Spleen (tissue), 13 donors: ENCODE data around the gene NLRP2B. TPM values are rescaled to one million over a fixed set of nuclear protein-coding genes. Genes with fewer than 3 reads are reported as not detected.
"Not testable (repeated sequence)": the region's sequence is repeated elsewhere in the genome, so short reads cannot be mapped to it uniquely, and the experiment has no call there.

Experiments used
- DNase-seq: peaks from one replicate; pipeline ENCODE4 v3.0.0-alpha.2; 2020
- H3K27ac ChIP-seq, 8 donors: fragments of 200-600 bp; sonication (generic) in 7 of 8; 1 replicate in 4 of 8; 2 replicates in 4 of 8; pipeline versions ENCODE4 v1.5.0 to v1.8.0; 2016 to 2021; ENCODE audit warnings: inconsistent platforms in 4 of 8, mild to moderate bottlenecking in 4 of 8, moderate library complexity in 1 of 8
- H3K27me3 ChIP-seq, 7 donors: fragments of 200-600 bp; sonication (generic) in 6 of 7; replicated peaks in 1 of 7; 1 replicate in 4 of 7; 2 replicates in 3 of 7; pipeline versions ENCODE4 v1.5.0 to v1.8.0; 2016 to 2021; ENCODE audit warnings: inconsistent platforms in 3 of 7, mild to moderate bottlenecking in 1 of 7
- H3K36me3 ChIP-seq, 6 donors: fragments of 200-600 bp; sonication (generic) in 5 of 6; 1 replicate in 4 of 6; 2 replicates in 2 of 6; pipeline versions ENCODE4 v1.5.0 to v1.8.0; 2016 to 2021; ENCODE audit warnings: inconsistent platforms in 2 of 6
- H3K4me1 ChIP-seq, 6 donors: fragments of 200-600 bp; sonication (generic) in 5 of 6; 1 replicate in 3 of 6; 2 replicates in 3 of 6; pipeline versions ENCODE4 v1.5.0 to v1.8.0; 2016 to 2021; ENCODE audit warnings: inconsistent platforms in 3 of 6
- H3K4me3 ChIP-seq, 8 donors: fragments of 200-600 bp; sonication (generic) in 7 of 8; 1 replicate in 4 of 8; 2 replicates in 4 of 8; pipeline versions ENCODE4 v1.5.0 to v1.8.0; 2016 to 2021; ENCODE audit warnings: inconsistent platforms in 4 of 8, mild to moderate bottlenecking in 4 of 8, moderate library complexity in 2 of 8
- H3K9me3 ChIP-seq, 8 donors: fragments of 200-600 bp; sonication (generic) in 7 of 8; 1 replicate in 4 of 8; 2 replicates in 4 of 8; pipeline versions ENCODE4 v1.5.0 to v1.8.0; 2016 to 2021; ENCODE audit warnings: inconsistent platforms in 4 of 8
- CTCF ChIP-seq, 11 experiments: fragments of 200-600 bp in 7 of 11; fragments of 450-650 bp in 4 of 11; sonication (generic) in 4 of 11; IDR thresholded peaks in 8 of 11; conservative IDR thresholded peaks in 3 of 11; 1 replicate in 7 of 11; 2 replicates in 4 of 11; pipeline versions ENCODE4 v1.4.0 to v1.8.0; 2016 to 2021; ENCODE audit warnings: antibody characterized with exemption in 11 of 11, inconsistent platforms in 4 of 11, mild to moderate bottlenecking in 1 of 11
- POLR2A ChIP-seq, 3 donors: fragments of 450-650 bp; IDR thresholded peaks; one replicate each; pipeline ENCODE4 v1.5.1; 2017; ENCODE audit warnings: antibody characterized with exemption in 3 of 3, mild to moderate bottlenecking in 1 of 3
- POLR2AphosphoS5 ChIP-seq, 3 donors: sonication (generic); formaldehyde crosslinking; IDR thresholded peaks; one replicate each; pipeline ENCODE4 v1.5.1; 2017; ENCODE audit warnings: antibody characterized with exemption in 3 of 3
- WGBS, 5 donors: extraction: QIAGEN DNeasy Blood & Tissue Kit in 3 of 5; methylation state at CpG; one replicate each; pipeline versions ENCODE4 v1.1.5 to v1.1.7; 2013 to 2018; 5-methylcytosine and 5-hydroxymethylcytosine counted together
- intact Hi-C: fragments of 100-400 bp; cut with DNase I; formaldehyde crosslinking; loops from one replicate; pipeline ENCODE4 v1.15.0; 2023; ENCODE audit warnings: low total_unique reads
- long read RNA-seq, 2 donors: transcript quantifications; one replicate each; lab custom pipeline, GENCODE V29; 2026
- polyA plus RNA-seq, 3 donors: library from polyadenylated mRNA; stranded (reverse); fragments of 200-250 nt; gene quantifications; one replicate each; pipeline ENCODE4 v1.2.1, GENCODE V29; 2013
- total RNA-seq, 7 donors: library from RNA; depleted of rRNA in 3 of 7; stranded (reverse); fragments of >200 nt in 3 of 7; fragmentation: NEBNext Ultra II Directional in 4 of 7; extraction: Animal tissue kit (Norgen Biotek cat#: 25700) in 4 of 7; gene quantifications; one replicate each; pipeline versions ENCODE4 v1.1.0 to v1.2.1, GENCODE V29; 2016 to 2021
- donor health status: healthy with polysubstance abuse.
- donor health status: DM: no; HTN: no; CAD: no; lungs with moderate emphysema.
- donor health status: DM: no; HTN: no; CAD: no.
- donor health status: Bipolar disorder and iron deficiency.
- donor health status: healthy.
- donor health status: DM: no; HTN: no; CAD: no.
- donor health status: DM: yes; HTN: yes; CAD: no.

The NLRP2B gene
- under 1 TPM in 3 of 7 donors, not detected in 4; 0.07 to 0.18 (median 0.17) TPM for total RNA-seq
- polyA plus RNA-seq, result under 1 TPM in 1 of 3 donors, not detected in 2; 0.03 TPM
- long read RNA-seq, donor 1, result 0 reads
- long read RNA-seq, donor 2, result 0 reads

- WGBS, 5 donors, result 78 to 100% (median 83%) methylated on average over 2 to 6 of the region's 6 CpGs
- H3K27ac ChIP-seq, result no peak within 1 kb of the TSS
- H3K36me3 ChIP-seq, result no peaks in the 10 kb centered on the region
- TF ChIP-seq CTCF (IDR thresholded peaks at IDR 0.05 in 8 of 11, conservative IDR thresholded peaks at IDR 0.05 in 3 of 11) (no peak), POLR2A (IDR thresholded peaks at IDR 0.05) (no peak), POLR2AphosphoS5 (IDR thresholded peaks at IDR 0.05) (no peak)
- no peak for DNase-seq
- intact Hi-C loops, result no loop called here
- no peak within 1 kb of the TSS for H3K4me3 ChIP-seq
- H3K9me3 ChIP-seq, result peaks cover 0 to 6% (median under 1%) of the 10 kb centered on the region in 8 donors
- H3K4me1 ChIP-seq, result no peaks in the 10 kb centered on the region
- peaks cover 0 to 8% (median 0%) of the 10 kb centered on the region in 7 donors for H3K27me3 ChIP-seq
Observed at GRCh38 chrX:57680160-57680559, at the start of gene NLRP2B. TSS of gene NLRP2B (minus strand) at chrX:57680260.

DNA sequence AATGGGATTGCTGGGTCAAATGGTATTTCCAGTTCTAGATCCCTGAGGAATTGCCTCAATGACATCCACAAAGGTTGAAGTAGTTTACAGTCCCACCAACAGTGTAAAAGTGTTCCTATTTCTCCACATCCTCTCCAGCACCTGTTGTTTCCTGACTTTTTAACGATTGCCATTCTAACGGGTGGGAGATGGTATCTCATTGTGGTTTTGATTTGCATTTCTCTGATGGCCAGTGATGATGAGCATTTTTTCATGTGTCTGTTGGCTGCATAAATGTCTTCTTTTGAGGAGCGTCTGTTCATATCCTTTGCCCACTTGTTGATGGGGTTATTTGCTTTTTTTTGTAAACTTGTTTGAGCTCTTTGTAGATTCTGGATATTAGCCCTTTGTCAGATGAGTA lies 45.9 kb upstream of the NLRP2B start:
- H3K27me3 ChIP-seq, H3K36me3 ChIP-seq, H3K27ac ChIP-seq, H3K4me1 ChIP-seq, H3K4me3 ChIP-seq, intact Hi-C loops, DNase-seq: not testable (repeated sequence)
- WGBS, 5 donors, result 76 to 92% (median 85%) methylated on average over 3 of the region's 3 CpGs
- peaks cover 0 to 39% (median 22%) of the 10 kb centered on the region in 8 donors for H3K9me3 ChIP-seq

DNA sequence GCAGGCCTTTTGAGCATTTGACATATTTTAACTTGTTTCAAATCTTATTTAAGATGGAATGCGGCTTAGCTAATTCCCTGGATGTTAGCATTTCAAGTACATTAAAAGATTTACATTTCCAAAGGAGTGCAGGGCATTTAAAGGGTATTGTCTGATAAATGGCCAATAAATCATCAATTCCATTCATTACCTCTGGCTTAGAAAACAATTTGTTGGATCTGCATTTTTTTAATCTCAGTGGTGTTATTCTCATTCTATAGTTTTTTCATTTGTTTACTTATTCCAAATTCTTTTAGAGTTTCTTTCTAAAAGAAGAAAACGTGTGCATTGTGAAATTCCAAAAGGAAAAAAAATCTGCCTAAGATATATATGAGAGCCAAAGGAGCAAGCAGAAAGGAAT lies 1.3 kb upstream of the NLRP2B start:
- Histone ChIP-seq H3K4me1 (no peaks in the 10 kb centered on the region), H3K36me3 (no peaks in the 10 kb centered on the region), H3K27ac (no peak overlapping the region), H3K9me3 (no peaks in the 10 kb centered on the region), H3K27me3 (peaks cover 0 to 8% (median 0%) of the 10 kb centered on the region in 7 donors), H3K4me3 (no peak overlapping the region)
- DNase-seq, result no peak
- intact Hi-C loops, result no loop called here
- TF ChIP-seq CTCF (IDR thresholded peaks at IDR 0.05 in 8 of 11, conservative IDR thresholded peaks at IDR 0.05 in 3 of 11) (no peak), POLR2A (IDR thresholded peaks at IDR 0.05) (no peak)
- whole genome bisulfite sequencing, 5 donors, result 43 to 51% (median 46%) methylated on average over 2 of the region's 2 CpGs

DNA sequence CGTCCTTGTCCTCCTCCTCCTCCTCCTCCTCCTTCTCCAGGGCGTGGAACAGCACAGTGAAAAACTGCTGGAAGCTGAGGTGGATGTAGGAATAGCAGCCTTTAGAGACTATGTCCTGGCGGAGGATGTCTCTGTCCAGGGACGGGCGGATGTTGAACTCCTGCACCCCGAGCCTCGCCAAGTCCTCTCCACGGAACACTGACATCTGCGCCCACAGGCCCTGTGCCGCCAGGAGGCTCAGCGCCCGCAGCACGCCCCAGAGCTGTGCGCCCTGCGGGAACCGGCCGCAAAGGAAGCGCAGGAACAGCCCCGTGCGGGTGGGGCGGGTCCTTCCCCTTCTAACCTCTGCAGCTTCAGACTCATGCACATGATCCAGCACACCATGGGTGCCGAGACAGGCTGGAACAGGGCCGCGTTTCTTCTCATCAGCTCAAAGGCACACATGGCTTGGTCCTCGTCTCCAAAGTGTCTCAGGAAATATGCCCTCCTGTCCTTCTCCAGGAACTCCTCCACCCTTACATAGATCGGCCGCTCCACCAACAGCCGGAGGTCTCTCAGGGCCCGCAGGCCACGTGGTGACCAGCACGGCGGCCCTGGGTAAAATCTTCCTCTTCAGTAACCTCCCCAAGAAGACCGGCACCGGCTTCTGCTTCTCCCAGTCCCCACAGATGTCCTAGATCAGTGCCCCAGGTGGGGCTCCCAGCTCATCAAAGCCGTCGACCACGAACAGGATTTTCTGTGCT lies 1.2 kb downstream of the NLRP2B start:
- no peak for DNase-seq
- intact Hi-C loops, result no loop called here
- Histone ChIP-seq H3K4me3 (no peak overlapping the region), H3K9me3 (peaks cover 0 to 19% (median 13%) of the 10 kb centered on the region in 8 donors), H3K27ac (no peak overlapping the region), H3K36me3 (no peaks in the 10 kb centered on the region), H3K27me3 (no peaks in the 10 kb centered on the region), H3K4me1 (no peaks in the 10 kb centered on the region)
- TF ChIP-seq CTCF (IDR thresholded peaks at IDR 0.05 in 8 of 11, conservative IDR thresholded peaks at IDR 0.05 in 3 of 11) (no peak), POLR2AphosphoS5 (IDR thresholded peaks at IDR 0.05) (no peak), POLR2A (IDR thresholded peaks at IDR 0.05) (no peak)
- WGBS, 5 donors, result 88 to 94% (median 92%) methylated on average over 27 to 37 of the region's 37 CpGs
